ENCODE data around the gene BRD7.

DNA sequence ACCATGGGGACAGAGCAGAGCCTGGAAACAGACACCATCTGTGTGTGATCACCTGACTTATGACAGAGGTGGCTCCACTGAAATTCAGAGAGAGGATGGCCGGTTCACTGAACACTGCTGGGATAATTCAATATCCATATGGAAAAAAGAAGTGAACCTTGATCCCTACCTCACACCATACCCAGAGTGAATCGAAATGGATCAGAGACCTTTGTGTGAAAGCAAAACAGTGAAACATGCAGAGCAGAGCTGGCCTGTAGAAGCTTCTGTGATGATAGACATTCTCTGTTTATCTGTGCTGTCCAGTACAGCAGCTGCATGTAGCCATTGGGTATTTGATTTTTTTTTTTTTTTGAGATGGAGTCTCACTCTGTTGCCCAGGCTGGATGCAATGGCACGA lies 82.1 kb downstream of the BRD7 start:
- TF ChIP-seq, protein P1, sequence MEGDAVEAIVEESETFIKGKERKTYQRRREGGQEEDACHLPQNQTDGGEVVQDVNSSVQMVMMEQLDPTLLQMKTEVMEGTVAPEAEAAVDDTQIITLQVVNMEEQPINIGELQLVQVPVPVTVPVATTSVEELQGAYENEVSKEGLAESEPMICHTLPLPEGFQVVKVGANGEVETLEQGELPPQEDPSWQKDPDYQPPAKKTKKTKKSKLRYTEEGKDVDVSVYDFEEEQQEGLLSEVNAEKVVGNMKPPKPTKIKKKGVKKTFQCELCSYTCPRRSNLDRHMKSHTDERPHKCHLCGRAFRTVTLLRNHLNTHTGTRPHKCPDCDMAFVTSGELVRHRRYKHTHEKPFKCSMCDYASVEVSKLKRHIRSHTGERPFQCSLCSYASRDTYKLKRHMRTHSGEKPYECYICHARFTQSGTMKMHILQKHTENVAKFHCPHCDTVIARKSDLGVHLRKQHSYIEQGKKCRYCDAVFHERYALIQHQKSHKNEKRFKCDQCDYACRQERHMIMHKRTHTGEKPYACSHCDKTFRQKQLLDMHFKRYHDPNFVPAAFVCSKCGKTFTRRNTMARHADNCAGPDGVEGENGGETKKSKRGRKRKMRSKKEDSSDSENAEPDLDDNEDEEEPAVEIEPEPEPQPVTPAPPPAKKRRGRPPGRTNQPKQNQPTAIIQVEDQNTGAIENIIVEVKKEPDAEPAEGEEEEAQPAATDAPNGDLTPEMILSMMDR (IDR thresholded peaks at IDR 0.05), result no peak
- no peak for TF ChIP-seq POLR2A (IDR thresholded peaks at IDR 0.05)

Measured in right lobe of liver (tissue), 4 donors.